SU-DHL-6 (cell line): ENCODE measurements around the gene MYLK.

ENCODE experiments used
- CTCF ChIP-seq: fragments of 200-600 bp; sonication (generic); IDR thresholded peaks from one replicate; pipeline ENCODE4 v1.5.1; 2017; ENCODE audit warnings: antibody characterized with exemption, mild to moderate bottlenecking, low read length, moderate library complexity; ENCODE audit not compliant: insufficient read depth, poor library complexity, severe bottlenecking
- EZH2phosphoT487 ChIP-seq: fragments of 200-600 bp; sonication (generic), shearing (Covaris generic); conservative IDR thresholded peaks from 2 replicates; pipeline ENCODE4 v1.6.1; 2018; ENCODE audit warnings: mild to moderate bottlenecking, antibody characterized with exemption, low read length, moderate library complexity, mixed read lengths

DNA sequence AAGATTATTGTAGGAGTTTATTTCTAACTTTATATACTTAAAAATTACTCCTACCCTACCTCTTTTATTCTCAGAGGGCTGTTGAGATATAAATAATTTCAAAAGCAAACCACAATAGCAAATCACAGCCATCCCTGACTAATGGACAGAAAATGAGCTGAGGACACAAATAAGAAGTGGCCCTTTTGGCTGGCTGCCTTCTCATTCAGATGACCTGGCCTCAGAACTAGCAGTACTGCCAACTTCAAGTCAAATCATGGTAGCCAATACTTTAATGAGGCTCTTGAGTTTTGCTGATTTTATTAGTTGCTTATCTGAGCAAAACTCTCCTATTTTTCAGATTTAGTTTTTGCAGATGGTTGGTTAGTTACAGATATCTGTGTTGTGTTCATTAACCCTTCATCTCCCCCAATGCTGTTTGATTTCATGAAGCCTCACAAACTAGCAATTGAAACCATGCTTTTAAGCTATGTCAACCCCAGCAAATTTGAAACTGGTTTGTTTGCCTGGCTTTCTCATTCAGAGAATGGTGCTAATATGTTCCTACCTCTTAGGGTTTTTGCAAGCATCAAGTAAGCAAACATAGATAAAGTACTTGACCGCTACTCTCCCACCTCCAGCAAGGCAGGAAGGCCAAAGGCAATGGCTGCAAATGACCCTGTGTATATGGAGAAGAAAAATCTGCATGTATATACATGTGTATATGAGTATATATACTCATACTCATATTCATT lies 225.8 kb downstream of the MYLK start:
- TF ChIP-seq CTCF: no peak
- no peak for TF ChIP-seq EZH2phosphoT487
